Sigmoid colon (tissue), 7 donors: ENCODE data around the gene METRNL. TPM values are rescaled to one million over a fixed set of nuclear protein-coding genes. Genes with fewer than 3 reads are reported as not detected.

Experiments
- DNase-seq: peaks from one replicate; pipeline ENCODE4 v3.0.0-alpha.2; 2019
- H3K27ac ChIP-seq, 4 donors: fragments of 200-600 bp; sonication (generic); one replicate each; pipeline ENCODE4 v1.5.1; 2016 to 2019; ENCODE audit warnings: mild to moderate bottlenecking in 1 of 4
- H3K27me3 ChIP-seq, 3 donors: fragments of 200-600 bp; sonication (generic); one replicate each; pipeline ENCODE4 v1.5.1; 2019; ENCODE audit warnings: mild to moderate bottlenecking in 1 of 3
- H3K36me3 ChIP-seq, 4 donors: fragments of 200-600 bp; sonication (generic); one replicate each; pipeline ENCODE4 v1.5.1; 2016 to 2019
- H3K4me1 ChIP-seq, 4 donors: fragments of 200-600 bp; sonication (generic); one replicate each; pipeline ENCODE4 v1.5.1; 2017 to 2019
- H3K4me3 ChIP-seq, 4 donors: fragments of 200-600 bp; sonication (generic); one replicate each; pipeline ENCODE4 v1.5.1; 2017 to 2019; ENCODE audit warnings: mild to moderate bottlenecking in 2 of 4, moderate library complexity in 1 of 4
- H3K9me3 ChIP-seq, 4 donors: fragments of 200-600 bp in 3 of 4; sonication (generic) in 3 of 4; one replicate each; pipeline versions ENCODE4 v1.5.1 to v1.6.1; 2013 to 2019
- EP300 ChIP-seq, 4 donors: sonication (generic); formaldehyde crosslinking; IDR thresholded peaks; one replicate each; pipeline ENCODE4 v1.6.1; 2017; ENCODE audit warnings: antibody characterized with exemption in 4 of 4
- POLR2A ChIP-seq, 2 donors: fragments of 450-650 bp; IDR thresholded peaks; one replicate each; pipeline ENCODE4 v1.6.1; 2016; ENCODE audit warnings: antibody characterized with exemption in 2 of 2, mild to moderate bottlenecking in 2 of 2, moderate library complexity in 2 of 2
- POLR2AphosphoS5 ChIP-seq, 4 donors: sonication (generic); formaldehyde crosslinking; IDR thresholded peaks; one replicate each; pipeline ENCODE4 v1.6.1; 2017; ENCODE audit warnings: antibody characterized with exemption in 4 of 4
- WGBS, 2 donors: extraction: QIAGEN DNeasy Blood & Tissue Kit; methylation state at CpG; one replicate each; pipeline ENCODE4 v1.1.7; 2013; 5-methylcytosine and 5-hydroxymethylcytosine counted together
- intact Hi-C: fragments of 100-400 bp; cut with DNase I; formaldehyde crosslinking; loops from one replicate; pipeline ENCODE4 v1.15.1; 2023
- polyA plus RNA-seq, 3 donors: library from polyadenylated mRNA; stranded (reverse); fragments of 200-250 nt; gene quantifications; one replicate each; pipeline ENCODE4 v1.2.3, GENCODE V29; 2013
- total RNA-seq, 4 donors: library from RNA; depleted of rRNA; stranded (reverse); fragments of >200 nt; gene quantifications; one replicate each; pipeline ENCODE4 v1.1.0, GENCODE V29; 2016
- TF ChIP-seq, protein P1 (sequence below), 4 experiments: fragments of 450-650 bp in 3 of 4; fragments of 200-600 bp in 1 of 4; IDR thresholded peaks; one replicate each; pipeline ENCODE4 v1.5.1; 2016 to 2019; ENCODE audit warnings: antibody characterized with exemption in 4 of 4, mild to moderate bottlenecking in 3 of 4, moderate library complexity in 2 of 4
- donor health status: healthy with polysubstance abuse.
- donor health status: Bipolar disorder and iron deficiency.
- donor health status: healthy.

Gene METRNL
- total and polyA plus RNA-seq, 7 donors: 26.8 to 116 (median 53.6) TPM

DNA sequence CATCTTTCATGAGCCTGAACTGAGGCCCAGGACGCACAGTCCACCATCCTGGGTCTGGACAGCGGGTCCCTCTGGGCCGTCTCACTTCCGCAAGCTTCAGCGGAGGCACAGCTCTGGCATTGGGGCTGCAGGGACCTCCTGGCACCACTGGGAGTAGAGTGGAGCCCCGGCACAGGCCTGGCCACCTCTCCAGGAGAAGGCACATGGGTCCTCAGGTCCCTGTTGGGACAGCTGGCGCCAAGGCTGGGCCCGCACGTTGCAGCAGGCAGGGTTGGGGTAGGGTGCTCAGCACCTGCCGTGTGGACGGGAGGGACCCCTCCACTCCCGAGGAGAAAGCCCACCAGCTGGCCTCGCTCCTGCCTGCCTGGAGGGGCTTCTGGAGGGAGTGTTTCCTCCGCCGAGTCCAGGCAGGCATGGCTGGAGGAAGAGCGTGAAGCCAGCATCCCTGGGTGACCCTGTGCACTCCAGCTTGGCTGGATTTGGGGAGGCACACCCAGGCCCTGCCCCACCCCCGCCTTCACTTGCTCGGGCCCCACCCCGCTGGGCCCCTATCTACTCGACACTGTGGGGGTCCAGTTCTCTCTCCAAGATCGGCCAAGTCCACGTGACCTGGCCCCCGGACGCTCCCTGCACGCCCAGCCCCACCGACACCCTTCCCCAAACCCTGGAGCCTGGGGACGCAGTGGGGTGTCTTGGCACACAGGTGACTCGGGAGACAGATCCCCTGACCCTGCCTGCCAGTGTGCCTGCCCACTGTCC is 6.6 kb upstream of the METRNL start:
- Histone ChIP-seq H3K4me3 (no peak overlapping the region), H3K4me1 (no peaks in the 10 kb centered on the region), H3K36me3 (no peaks in the 10 kb centered on the region), H3K27me3 (no peaks in the 10 kb centered on the region), H3K9me3 (no peaks in the 10 kb centered on the region), H3K27ac (no peak overlapping the region)
- TF ChIP-seq, protein P1, sequence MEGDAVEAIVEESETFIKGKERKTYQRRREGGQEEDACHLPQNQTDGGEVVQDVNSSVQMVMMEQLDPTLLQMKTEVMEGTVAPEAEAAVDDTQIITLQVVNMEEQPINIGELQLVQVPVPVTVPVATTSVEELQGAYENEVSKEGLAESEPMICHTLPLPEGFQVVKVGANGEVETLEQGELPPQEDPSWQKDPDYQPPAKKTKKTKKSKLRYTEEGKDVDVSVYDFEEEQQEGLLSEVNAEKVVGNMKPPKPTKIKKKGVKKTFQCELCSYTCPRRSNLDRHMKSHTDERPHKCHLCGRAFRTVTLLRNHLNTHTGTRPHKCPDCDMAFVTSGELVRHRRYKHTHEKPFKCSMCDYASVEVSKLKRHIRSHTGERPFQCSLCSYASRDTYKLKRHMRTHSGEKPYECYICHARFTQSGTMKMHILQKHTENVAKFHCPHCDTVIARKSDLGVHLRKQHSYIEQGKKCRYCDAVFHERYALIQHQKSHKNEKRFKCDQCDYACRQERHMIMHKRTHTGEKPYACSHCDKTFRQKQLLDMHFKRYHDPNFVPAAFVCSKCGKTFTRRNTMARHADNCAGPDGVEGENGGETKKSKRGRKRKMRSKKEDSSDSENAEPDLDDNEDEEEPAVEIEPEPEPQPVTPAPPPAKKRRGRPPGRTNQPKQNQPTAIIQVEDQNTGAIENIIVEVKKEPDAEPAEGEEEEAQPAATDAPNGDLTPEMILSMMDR (IDR thresholded peaks at IDR 0.05): no peak
- TF ChIP-seq EP300 (IDR thresholded peaks at IDR 0.05): no peak
- WGBS, 2 donors: 52 to 86% methylated on average over 28 of the region's 28 CpGs
- DNase-seq: no peak
- intact Hi-C loops: no loop called here

DNA sequence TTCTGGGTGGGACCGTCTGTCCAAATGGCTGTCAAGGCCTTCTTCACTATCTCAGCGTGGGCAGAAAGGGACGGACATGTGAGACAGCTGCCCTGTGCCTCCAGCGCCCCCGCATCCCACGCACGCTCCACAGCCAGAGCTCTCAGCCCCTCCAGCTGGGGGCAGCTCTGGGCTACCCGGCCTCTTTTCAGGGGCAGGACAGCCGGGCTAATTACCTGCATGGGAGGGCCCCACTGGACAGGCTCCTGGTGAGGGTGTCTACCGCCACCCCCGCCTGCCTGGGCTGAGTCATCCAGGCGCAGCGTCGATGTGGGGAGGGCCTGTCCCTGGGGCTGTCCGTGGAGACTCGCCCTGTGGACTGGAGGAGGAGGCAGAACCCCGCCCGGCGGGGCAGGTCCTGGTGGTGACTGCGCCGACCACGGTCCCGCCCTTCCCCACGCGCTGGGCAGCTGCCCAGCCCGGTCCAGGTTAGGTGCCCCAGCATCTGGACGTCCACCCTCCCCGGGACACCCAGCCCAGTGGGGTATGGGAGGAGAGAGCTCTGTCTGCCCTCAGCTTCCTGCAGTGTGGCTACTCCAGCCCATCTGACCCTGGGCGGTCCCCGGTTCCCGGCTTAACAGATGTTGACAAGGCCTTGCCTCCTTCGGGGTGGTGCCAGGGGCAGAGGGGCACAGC is 5.9 kb upstream of the METRNL start:
- Histone ChIP-seq H3K27me3 (no peaks in the 10 kb centered on the region), H3K27ac (no peak overlapping the region), H3K9me3 (no peaks in the 10 kb centered on the region), H3K36me3 (no peaks in the 10 kb centered on the region), H3K4me3 (no peak overlapping the region), H3K4me1 (peaks cover 0 to 5% (median 4%) of the 10 kb centered on the region in 4 donors)
- intact Hi-C loops: no loop called here
- no peak for DNase-seq
- no peak for TF ChIP-seq POLR2A (IDR thresholded peaks at IDR 0.05)
- TF ChIP-seq, protein P1 (IDR thresholded peaks at IDR 0.05): no peak
- no peak for TF ChIP-seq EP300 (IDR thresholded peaks at IDR 0.05)
- no peak for TF ChIP-seq POLR2AphosphoS5 (IDR thresholded peaks at IDR 0.05)
- 16 to 70% methylated on average over 32 of the region's 32 CpGs for WGBS, 2 donors

DNA sequence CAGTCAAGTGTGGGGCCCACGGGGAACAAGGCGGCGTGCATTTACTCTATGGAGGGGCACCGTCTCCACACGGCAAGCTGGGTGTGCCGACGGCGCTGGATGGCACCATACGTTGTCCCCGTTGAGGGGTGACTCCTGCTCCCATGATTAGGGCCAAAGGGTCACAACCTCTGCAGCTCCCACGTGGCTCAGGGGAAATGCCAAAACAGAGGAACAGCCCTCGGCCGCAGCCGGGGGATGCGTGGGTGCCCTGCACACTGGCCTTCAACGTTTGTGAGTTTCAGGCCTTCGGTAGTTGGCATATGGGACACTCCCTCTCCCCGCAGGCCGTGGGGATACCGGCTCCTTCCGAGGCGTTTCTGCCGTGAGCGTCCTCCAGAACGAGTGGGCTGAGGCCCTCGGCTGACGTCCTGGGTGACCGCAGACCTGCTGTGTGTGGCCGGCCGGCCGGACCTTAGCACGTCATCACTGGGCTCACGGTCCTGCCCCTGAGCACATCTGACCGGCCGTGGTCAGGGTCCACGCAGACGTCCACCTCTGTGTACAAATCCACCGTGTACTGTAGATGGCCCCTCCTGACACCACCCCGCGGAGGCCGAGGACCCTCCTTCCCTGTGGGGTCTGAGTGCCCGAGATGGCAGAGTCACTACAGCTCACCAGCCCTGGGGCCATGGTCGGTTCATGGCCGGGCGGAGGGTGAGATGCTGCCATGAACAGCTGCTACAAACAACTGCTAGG is 4.8 kb upstream of the METRNL start:
- Histone ChIP-seq H3K36me3 (no peaks in the 10 kb centered on the region), H3K4me1 (peaks cover 0 to 10% (median 6%) of the 10 kb centered on the region in 4 donors), H3K27me3 (no peaks in the 10 kb centered on the region), H3K4me3 (no peak overlapping the region), H3K27ac (no peak overlapping the region), H3K9me3 (no peaks in the 10 kb centered on the region)
- WGBS, 2 donors: 90 to 93% methylated on average over 45 of the region's 45 CpGs
- intact Hi-C loops: no loop called here
- DNase-seq: no peak
- TF ChIP-seq EP300 (IDR thresholded peaks at IDR 0.05) (no peak), POLR2AphosphoS5 (IDR thresholded peaks at IDR 0.05) (no peak), POLR2A (IDR thresholded peaks at IDR 0.05) (no peak)
- TF ChIP-seq, protein P1 (IDR thresholded peaks at IDR 0.05): no peak

DNA sequence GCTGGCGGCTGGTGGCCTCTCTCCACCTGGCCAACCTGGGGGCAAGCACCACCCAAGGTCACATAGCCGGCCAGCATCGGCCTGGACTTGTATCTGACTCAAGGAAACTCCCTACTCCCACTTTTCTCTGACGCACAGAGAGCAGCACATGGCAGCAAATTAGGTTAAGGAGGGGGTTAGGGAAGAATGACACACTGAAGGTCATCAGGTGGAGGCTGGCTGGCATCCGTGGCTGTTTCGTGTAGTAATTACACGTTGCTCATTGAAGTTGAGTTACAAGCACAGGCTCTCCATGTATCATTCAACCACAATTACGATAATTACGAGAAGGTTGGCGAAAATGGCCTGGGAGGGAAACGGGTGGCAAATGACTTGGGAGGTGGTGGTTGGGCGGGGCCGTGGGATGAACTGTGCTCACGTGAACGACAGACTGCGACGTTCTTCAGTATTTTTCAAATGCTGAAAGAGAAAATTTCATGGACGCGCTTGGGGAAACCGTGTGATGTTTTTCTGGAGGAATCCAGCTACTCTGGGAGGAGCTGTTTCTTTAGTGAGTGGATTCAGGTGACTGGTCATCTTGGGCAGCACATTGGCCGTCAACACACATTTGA is 4.0 kb upstream of the METRNL start:
- H3K9me3 ChIP-seq: no peaks in the 10 kb centered on the region
- no peaks in the 10 kb centered on the region for H3K27me3 ChIP-seq
- intact Hi-C loops: no loop called here
- WGBS, 2 donors: 45 to 86% methylated on average over 21 of the region's 21 CpGs
- no peak for TF ChIP-seq EP300 (IDR thresholded peaks at IDR 0.05)
- TF ChIP-seq, protein P1 (IDR thresholded peaks at IDR 0.05): no peak
- TF ChIP-seq POLR2AphosphoS5 (IDR thresholded peaks at IDR 0.05): no peak
- TF ChIP-seq POLR2A (IDR thresholded peaks at IDR 0.05): no peak
- H3K36me3 ChIP-seq: no peaks in the 10 kb centered on the region
- H3K27ac ChIP-seq: no peak overlapping the region
- no peak for DNase-seq
- no peak overlapping the region for H3K4me3 ChIP-seq
- peaks cover 0 to 10% (median 6%) of the 10 kb centered on the region in 4 donors for H3K4me1 ChIP-seq
